Kidney (tissue), 22 donors: ENCODE data around the gene ZNF20. TPM values are rescaled to one million over a fixed set of nuclear protein-coding genes. Genes with fewer than 3 reads are reported as not detected.

Source experiments
- DNase-seq, 5 donors: peaks; one replicate each; pipeline ENCODE4 v3.0.0-alpha.2; 2013 to 2020
- FAIRE-seq: peaks from 2 replicates; lab custom pipeline; 2012; peaks lifted over from hg19 to GRCh38; lab: Jason Lieb, UNC
- H3K27ac ChIP-seq, 2 donors: one replicate each; pipeline ENCODE4 v1.7.0; 2013; ENCODE audit warnings: low read depth in 2 of 2, low read length in 2 of 2, inconsistent platforms in 1 of 2
- H3K27me3 ChIP-seq: one replicate; pipeline ENCODE4 v1.7.1; 2013; ENCODE audit warnings: low read length, inconsistent platforms; ENCODE audit not compliant: control insufficient read depth, insufficient read depth
- H3K36me3 ChIP-seq, 3 donors: one replicate each; pipeline versions ENCODE4 v1.7.0 to v1.7.1; 2013; ENCODE audit warnings: low read length in 3 of 3, control low read depth in 1 of 3, inconsistent platforms in 1 of 3; ENCODE audit not compliant: insufficient read depth in 3 of 3, control insufficient read depth in 2 of 3
- H3K4me1 ChIP-seq, 3 donors: one replicate each; pipeline versions ENCODE4 v1.7.0 to v1.7.1; 2013; ENCODE audit warnings: low read length in 3 of 3, inconsistent platforms in 1 of 3, low read depth in 1 of 3; ENCODE audit not compliant: control insufficient read depth in 2 of 3, insufficient read depth in 2 of 3
- H3K4me3 ChIP-seq, 3 donors: one replicate each; pipeline versions ENCODE4 v1.7.0 to v1.8.1; 2013; ENCODE audit warnings: low read length in 3 of 3, control low read depth in 1 of 3, inconsistent platforms in 1 of 3
- H3K9ac ChIP-seq, 3 donors: one replicate each; pipeline versions ENCODE4 v1.7.0 to v1.7.1; 2013; ENCODE audit warnings: low read length in 3 of 3, control low read depth in 1 of 3, inconsistent platforms in 1 of 3
- H3K9me3 ChIP-seq, 3 donors: one replicate each; pipeline versions ENCODE4 v1.7.0 to v1.7.1; 2013; ENCODE audit warnings: low read length in 3 of 3, control low read depth in 1 of 3, inconsistent platforms in 1 of 3; ENCODE audit not compliant: control insufficient read depth in 2 of 3, insufficient read depth in 1 of 3
- intact Hi-C: fragments of 100-400 bp; cut with DNase I; formaldehyde crosslinking; loops from one replicate; pipeline ENCODE4 v1.11.1; 2022
- long read RNA-seq, 10 donors: library from polyadenylated mRNA in 1 of 10; unstranded in 1 of 10; transcript quantifications; one replicate each; pipeline ENCODE4 v2.0.0 and lab custom pipeline, GENCODE V29; 2021 to 2026
- polyA plus RNA-seq: library from polyadenylated mRNA; stranded (reverse); fragments of 350-450 nt; fragmentation: Illumina TruSeq; extraction: RNeasy Lipid Tissue Mini Kit (QIAGEN cat#74804); gene quantifications from one replicate; pipeline ENCODE4 v1.2.3, GENCODE V29; 2014; ENCODE audit warnings: low read depth, low replicate concordance; ENCODE audit not compliant: insufficient read depth
- total RNA-seq: library from RNA; stranded (reverse); fragmentation: NEBNext Ultra II Directional; extraction: Animal tissue kit (Norgen Biotek cat#: 25700); gene quantifications from one replicate; pipeline ENCODE4 v1.2.1, GENCODE V29; 2021
- TF ChIP-seq, protein P1 (sequence below): IDR thresholded peaks from 3 replicates; pipeline ENCODE4 v1.5.1; 2012; ENCODE audit warnings: mild to moderate bottlenecking, moderate library complexity, borderline replicate concordance; ENCODE audit not compliant: insufficient read depth; ENCODE audit errors: extremely low read depth
- donor health status: control.
- donor health status: control.
- donor health status: control.
- donor health status: control.
- donor health status: control.
- donor health status: DM: yes; HTN: yes; CAD: no.
- donor health status: Normal renal cell carcinoma (clear cell type).

ZNF20 gene
- 7.3 TPM for total RNA-seq
- polyA plus RNA-seq, result 3.2 TPM
- long read RNA-seq, donor 1, partial matches to known transcripts, result 0 of 3 reads
- long read RNA-seq, donor 1, other reads (novel, unspliced or antisense), result 0 of 3 reads
- long read RNA-seq, donor 2, partial matches to known transcripts, result 0 of 3 reads
- long read RNA-seq, donor 2, other reads (novel, unspliced or antisense), result 0 of 3 reads
- long read RNA-seq, donor 3, partial matches to known transcripts, result 0 of 5 reads
- long read RNA-seq, donor 3, other reads (novel, unspliced or antisense), result 0 of 5 reads
- long read RNA-seq, donor 4, partial matches to known transcripts, result 0 of 3 reads
- long read RNA-seq, donor 4, other reads (novel, unspliced or antisense), result 0 of 3 reads
- long read RNA-seq, donor 5, result 0 reads
- long read RNA-seq, donor 6, partial matches to known transcripts, result 0 of 3 reads
- long read RNA-seq, donor 6, other reads (novel, unspliced or antisense), result 0 of 3 reads
- long read RNA-seq, donor 7, partial matches to known transcripts, result 0 of 3 reads
- long read RNA-seq, donor 7, other reads (novel, unspliced or antisense), result 1 of 3 reads
- long read RNA-seq, donor 8, partial matches to known transcripts, result 0 of 1 reads
- long read RNA-seq, donor 8, other reads (novel, unspliced or antisense), result 0 of 1 reads
- long read RNA-seq, donor 9, partial matches to known transcripts, result 0 of 3 reads
- long read RNA-seq, donor 9, other reads (novel, unspliced or antisense), result 0 of 3 reads
- long read RNA-seq, donor 10, partial matches to known transcripts, result 41 of 41 reads
- long read RNA-seq, donor 10, other reads (novel, unspliced or antisense), result 0 of 41 reads

DNA sequence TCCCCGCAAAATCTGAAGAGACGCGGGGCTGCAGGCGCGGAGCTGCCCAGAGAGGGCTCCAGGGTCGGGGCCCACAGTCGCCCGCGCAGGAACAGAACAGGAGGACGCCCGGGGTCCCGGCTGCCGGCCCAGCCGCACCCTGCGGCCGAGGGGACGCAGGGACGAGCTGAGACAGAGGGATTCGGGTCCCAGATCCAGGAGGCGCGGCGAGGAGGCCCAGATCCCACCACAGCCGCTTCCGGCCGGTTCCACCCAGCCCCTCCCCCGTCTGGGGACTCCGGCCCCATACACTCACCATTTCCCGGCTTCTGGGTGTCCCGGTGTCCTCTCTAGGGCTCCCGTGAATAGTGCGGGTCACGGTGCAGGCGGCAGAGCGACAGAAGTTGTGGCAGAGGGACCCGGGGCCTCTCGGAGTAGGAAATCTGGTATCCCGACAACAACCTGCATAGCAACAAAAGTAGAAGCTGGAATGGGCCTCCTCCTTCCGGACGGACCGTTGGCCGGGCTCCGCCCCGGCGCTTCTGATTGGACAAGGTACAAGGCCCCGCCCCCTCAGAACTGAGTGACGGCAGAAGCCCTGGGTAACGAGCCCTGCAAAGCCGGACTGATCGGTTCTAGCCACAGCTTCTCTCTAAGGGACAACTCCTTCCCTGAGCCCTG, at the start of gene ZNF20:
TSS of gene ZNF20 (minus strand) at position 466 of the 660 bp plus-strand sequence. CDS start at position 298, 168 bp downstream.
- H3K36me3 ChIP-seq, result peaks cover under 1 to 13% (median 6%) of the 10 kb centered on the region in 3 donors
- no peaks in the 10 kb centered on the region for H3K9me3 ChIP-seq
- DNase-seq (peak; percentile 98 to 99 (median 98)), FAIRE-seq (peak; percentile 82)
- peaks cover 2 to 11% (median 7%) of the 10 kb centered on the region in 3 donors for H3K4me1 ChIP-seq
- H3K9ac ChIP-seq, result peak within 1 kb of the TSS; percentile 57 to 84 (median 71)
- H3K27me3 ChIP-seq, result no peaks in the 10 kb centered on the region
- TF ChIP-seq, protein P1, sequence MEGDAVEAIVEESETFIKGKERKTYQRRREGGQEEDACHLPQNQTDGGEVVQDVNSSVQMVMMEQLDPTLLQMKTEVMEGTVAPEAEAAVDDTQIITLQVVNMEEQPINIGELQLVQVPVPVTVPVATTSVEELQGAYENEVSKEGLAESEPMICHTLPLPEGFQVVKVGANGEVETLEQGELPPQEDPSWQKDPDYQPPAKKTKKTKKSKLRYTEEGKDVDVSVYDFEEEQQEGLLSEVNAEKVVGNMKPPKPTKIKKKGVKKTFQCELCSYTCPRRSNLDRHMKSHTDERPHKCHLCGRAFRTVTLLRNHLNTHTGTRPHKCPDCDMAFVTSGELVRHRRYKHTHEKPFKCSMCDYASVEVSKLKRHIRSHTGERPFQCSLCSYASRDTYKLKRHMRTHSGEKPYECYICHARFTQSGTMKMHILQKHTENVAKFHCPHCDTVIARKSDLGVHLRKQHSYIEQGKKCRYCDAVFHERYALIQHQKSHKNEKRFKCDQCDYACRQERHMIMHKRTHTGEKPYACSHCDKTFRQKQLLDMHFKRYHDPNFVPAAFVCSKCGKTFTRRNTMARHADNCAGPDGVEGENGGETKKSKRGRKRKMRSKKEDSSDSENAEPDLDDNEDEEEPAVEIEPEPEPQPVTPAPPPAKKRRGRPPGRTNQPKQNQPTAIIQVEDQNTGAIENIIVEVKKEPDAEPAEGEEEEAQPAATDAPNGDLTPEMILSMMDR, result no peak
- intact Hi-C loops, result no loop called here
- peak within 1 kb of the TSS; percentile 78 to 91 (median 80) for H3K4me3 ChIP-seq
- peak within 1 kb of the TSS; percentile 87 to 90 for H3K27ac ChIP-seq

DNA sequence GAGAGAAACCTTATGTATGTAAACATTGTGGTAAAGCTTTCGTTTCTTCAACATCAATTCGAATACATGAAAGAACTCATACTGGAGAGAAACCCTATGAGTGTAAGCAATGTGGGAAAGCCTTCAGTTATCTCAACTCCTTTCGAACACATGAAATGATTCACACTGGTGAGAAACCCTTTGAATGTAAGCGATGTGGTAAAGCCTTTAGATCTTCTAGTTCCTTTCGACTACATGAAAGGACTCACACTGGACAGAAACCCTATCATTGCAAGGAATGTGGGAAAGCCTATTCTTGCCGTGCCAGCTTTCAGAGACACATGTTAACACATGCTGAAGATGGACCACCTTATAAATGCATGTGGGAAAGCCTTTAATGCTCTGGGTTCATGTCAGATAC, 47.5 kb upstream of the ZNF20 start:
- Histone ChIP-seq H3K4me1 (no peaks in the 10 kb centered on the region), H3K9ac (no peak overlapping the region), H3K27me3 (no peaks in the 10 kb centered on the region), H3K27ac (no peak overlapping the region), H3K4me3 (peak overlapping the region in 1 of 3 donors; percentile 24), H3K36me3 (peaks cover 20 to 39% (median 24%) of the 10 kb centered on the region in 3 donors), H3K9me3 (peaks cover 11 to 52% (median 24%) of the 10 kb centered on the region in 3 donors)
- DNase-seq, result no peak
- TF ChIP-seq, protein P1, result no peak
- no peak for FAIRE-seq
- intact Hi-C loops, result no loop called here

DNA sequence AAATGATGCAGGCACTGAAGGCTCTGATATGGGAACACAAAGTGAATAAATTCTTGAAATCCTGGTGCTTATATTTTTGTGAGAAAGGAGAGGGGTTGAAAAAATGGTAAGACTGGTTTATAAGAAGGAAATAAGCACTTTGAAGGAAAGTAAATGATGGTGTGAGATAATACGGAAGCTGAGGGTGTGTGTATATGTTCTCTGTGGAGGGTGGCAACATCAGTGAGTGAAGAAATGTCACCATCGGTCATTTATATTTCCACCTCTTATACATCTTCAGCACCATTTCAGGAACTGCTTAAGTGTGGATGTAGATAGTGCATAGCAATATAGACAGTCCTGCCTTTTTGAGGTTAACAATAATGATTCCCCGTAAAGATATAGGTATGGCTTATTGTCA, 40.2 kb upstream of the ZNF20 start:
- H3K9me3 ChIP-seq, result peaks cover 0 to 13% (median under 1%) of the 10 kb centered on the region in 3 donors
- no peaks in the 10 kb centered on the region for H3K27me3 ChIP-seq
- intact Hi-C loops, result no loop called here
- TF ChIP-seq, protein P1, result no peak
- peaks cover 0 to 4% (median 2%) of the 10 kb centered on the region in 3 donors for H3K36me3 ChIP-seq
- H3K4me1 ChIP-seq, result no peaks in the 10 kb centered on the region
- FAIRE-seq, result no peak
- no peak overlapping the region for H3K9ac ChIP-seq
- H3K27ac ChIP-seq, result no peak overlapping the region
- no peak for DNase-seq
- H3K4me3 ChIP-seq, result no peak overlapping the region
